22Rv1 (cell line): ENCODE measurements around the gene SRPK1.

Source experiments
- H3K27ac ChIP-seq: fragments of 450-650 bp; 2 replicates; pipeline ENCODE4 v1.5.1; 2017
- CTCF ChIP-seq: fragments of 450-650 bp; IDR thresholded peaks from 2 replicates; pipeline ENCODE4 v1.5.1; 2017; ENCODE audit warnings: mild to moderate bottlenecking
- ZFX ChIP-seq: fragments of 450-650 bp; IDR thresholded peaks from 2 replicates; pipeline ENCODE4 v1.6.1; 2017; ENCODE audit warnings: antibody characterized with exemption, borderline replicate concordance

Gene SRPK1

GRCh38 chr6:35874730-35875129, 46.2 kb downstream of the SRPK1 start:
- TF ChIP-seq ZFX (no peak), CTCF (no peak)
- no peak overlapping the region for H3K27ac ChIP-seq

- no peak for TF ChIP-seq CTCF
- no peak for TF ChIP-seq ZFX
- H3K27ac ChIP-seq, result no peak overlapping the region
These were observed 61.5 kb downstream of the SRPK1 start for GRCh38 chr6:35859367-35859766.

DNA sequence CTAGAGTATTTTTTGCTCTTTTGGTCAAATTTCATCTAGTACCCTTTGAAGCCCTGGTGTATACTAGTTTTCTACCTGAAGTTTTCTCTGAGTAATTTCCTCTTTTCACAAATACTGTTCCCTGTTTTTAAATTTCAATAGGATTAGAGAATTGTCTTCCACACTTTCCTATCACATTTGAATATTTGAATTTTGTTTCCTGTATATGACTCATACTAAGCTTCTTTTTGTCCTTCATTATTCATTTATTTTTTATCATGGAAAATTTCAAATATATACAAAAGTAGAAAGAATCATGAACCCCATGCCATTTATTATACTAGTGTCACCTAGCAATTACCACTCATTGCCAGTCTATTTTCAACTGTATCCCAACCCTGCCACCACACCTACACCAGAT, 63.0 kb downstream of the SRPK1 start:
- TF ChIP-seq ZFX, result no peak
- TF ChIP-seq CTCF, result no peak

DNA sequence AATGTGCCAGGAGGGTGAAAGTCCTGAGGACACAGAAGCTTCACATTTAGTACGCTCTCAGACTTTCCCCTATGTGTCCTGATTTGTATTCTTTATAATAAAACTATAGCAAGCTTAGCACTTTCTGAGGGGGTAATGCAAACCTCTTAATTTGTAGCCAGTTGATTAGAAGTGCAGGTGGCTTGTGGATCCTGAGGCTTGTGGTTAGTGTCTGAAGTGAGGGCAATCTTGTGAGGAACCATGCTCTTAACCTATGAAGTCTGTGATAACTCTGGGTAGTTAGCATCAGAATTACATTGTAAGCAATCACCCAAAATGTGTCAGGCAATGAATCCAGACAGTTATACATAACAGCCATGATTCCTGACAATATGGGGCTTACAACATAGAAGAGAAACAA, 64.6 kb downstream of the SRPK1 start:
- no peak overlapping the region for H3K27ac ChIP-seq
- no peak for TF ChIP-seq CTCF
- TF ChIP-seq ZFX, result no peak

More for the DNA sequence above, 63.0 kb downstream of the SRPK1 start:
- H3K27ac ChIP-seq, result no peak overlapping the region

DNA sequence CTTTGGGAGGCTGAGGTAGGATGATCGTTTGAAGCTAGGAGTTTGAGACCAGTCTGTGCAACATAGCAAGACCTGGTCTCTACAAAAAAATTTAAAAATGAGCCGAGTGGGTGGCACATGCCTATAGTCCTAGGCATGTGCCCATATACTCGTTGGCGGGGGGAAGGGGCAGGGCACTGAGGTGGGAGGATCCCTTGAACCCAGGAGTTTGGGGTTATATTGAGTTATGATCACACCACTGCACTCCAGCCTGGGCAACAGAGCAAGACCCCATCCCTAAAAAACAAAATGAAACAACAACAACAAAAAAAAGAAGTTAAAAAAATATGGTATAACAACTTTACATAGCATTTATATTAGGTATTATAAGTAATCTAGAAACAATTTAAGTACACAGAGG, 67.9 kb downstream of the SRPK1 start:
- no peak overlapping the region for H3K27ac ChIP-seq
- TF ChIP-seq CTCF, result no peak

GRCh38 chr6:35850208-35850607, 70.7 kb downstream of the SRPK1 start:
- TF ChIP-seq ZFX, result no peak
- TF ChIP-seq CTCF, result no peak
- no peak overlapping the region for H3K27ac ChIP-seq

DNA sequence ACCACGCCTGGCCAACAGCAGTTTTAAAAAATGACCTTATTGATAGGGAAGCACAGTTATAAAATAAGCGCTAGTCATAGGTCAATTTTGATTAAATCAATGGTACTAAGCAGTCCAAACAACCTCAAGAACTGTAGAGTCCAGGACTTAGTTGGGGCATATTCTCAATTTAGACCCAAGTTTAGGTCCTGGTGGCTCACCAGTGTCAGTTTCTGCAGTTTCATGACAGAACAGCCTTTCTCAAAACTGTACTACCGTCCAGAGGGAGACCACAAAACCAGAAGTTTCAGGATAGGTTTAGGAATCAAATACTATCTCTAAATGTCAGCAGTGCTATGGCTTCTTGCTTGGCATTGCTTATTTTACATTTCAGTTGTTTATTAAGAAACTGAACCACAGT, 76.6 kb downstream of the SRPK1 start:
- TF ChIP-seq ZFX, result no peak
- no peak overlapping the region for H3K27ac ChIP-seq

- TF ChIP-seq ZFX, result no peak
- TF ChIP-seq CTCF, result no peak
- H3K27ac ChIP-seq, result no peak overlapping the region
These were observed 78.5 kb downstream of the SRPK1 start for GRCh38 chr6:35842381-35842780.
